GM18505 (cell line): ENCODE measurements around the gene UQCR10.

ENCODE experiments used
- ATAC-seq: cut with Tn5 transposase; IDR thresholded peaks from one replicate; pipeline ENCODE4 v1.9.1; 2021; ENCODE audit not compliant: unreplicated experiment
- POLR2A ChIP-seq: IDR thresholded peaks from 4 replicates; pipeline ENCODE4 v1.6.1; 2011; ENCODE audit warnings: borderline replicate concordance; ENCODE audit not compliant: insufficient read depth, insufficient read length; ENCODE audit errors: extremely low read depth

UQCR10 gene

DNA sequence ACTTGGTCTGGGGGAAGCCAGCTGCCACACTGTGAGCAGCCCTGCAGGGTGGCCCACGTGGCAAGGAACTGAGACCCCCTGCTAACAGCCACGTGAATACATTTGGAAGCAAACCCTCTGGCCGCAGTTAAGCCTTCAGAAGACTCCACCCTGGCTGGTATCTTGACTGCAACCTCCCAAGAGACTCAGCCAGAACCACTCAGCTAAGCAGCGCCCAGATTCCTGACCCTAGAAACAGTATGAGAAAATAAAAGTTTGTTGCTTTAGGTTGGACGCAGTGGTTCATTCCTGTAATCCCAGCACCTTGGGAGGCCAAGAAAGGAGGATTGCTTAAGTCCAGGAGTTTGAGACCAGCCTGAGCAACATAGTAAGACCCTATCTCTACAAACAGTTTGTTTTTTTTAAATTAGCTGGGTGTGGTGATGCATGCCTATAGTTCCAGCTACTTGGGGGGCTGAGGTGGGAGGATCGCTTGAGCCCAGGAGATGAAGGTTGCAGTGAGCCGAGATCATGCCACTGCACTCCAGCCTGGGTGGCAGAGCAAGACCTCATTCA lies 9.0 kb upstream of the UQCR10 start:
- no peak for ATAC-seq
- no peak for TF ChIP-seq POLR2A

DNA sequence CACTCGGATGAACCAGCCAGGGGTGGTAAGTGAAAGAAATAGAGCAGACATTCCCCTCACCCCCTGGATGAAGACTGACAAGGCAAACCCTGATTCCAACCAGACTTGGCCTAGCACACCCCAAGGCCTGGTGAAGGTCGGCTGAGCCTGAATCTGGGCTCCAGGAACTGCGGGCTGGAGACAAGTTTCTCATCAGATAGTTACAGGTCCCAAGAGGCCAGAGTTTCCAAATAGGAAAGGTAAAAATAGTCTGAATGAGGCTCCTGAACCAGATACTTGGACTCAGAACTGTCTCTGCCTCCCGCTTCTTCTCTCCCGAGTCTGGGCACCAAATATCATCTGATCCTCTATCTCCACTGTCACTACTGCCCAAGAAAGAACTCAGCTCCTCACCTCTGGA lies 8.2 kb upstream of the UQCR10 start:
- no peak for ATAC-seq

DNA sequence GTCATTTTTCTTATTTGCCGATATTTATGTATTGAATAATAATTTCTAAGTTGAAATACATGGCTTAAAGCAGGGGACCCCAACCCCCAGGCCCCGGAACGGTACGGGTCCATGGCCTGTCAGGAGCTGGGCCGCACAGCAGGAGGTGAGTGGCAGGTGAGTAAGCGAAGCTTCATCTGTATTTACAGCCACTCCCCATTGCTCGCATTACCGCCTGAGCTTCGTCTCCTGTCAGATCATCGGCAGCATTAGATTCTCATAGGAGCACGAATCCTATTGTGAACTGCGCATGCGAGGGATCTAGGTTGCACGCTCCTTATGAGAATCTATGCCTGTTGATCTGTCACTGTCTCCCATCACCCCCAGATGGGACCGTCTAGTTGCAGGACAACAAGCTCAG lies 4.9 kb upstream of the UQCR10 start:
- no peak for ATAC-seq
- no peak for TF ChIP-seq POLR2A

More for the DNA sequence above, 8.2 kb upstream of the UQCR10 start:
- no peak for TF ChIP-seq POLR2A

DNA sequence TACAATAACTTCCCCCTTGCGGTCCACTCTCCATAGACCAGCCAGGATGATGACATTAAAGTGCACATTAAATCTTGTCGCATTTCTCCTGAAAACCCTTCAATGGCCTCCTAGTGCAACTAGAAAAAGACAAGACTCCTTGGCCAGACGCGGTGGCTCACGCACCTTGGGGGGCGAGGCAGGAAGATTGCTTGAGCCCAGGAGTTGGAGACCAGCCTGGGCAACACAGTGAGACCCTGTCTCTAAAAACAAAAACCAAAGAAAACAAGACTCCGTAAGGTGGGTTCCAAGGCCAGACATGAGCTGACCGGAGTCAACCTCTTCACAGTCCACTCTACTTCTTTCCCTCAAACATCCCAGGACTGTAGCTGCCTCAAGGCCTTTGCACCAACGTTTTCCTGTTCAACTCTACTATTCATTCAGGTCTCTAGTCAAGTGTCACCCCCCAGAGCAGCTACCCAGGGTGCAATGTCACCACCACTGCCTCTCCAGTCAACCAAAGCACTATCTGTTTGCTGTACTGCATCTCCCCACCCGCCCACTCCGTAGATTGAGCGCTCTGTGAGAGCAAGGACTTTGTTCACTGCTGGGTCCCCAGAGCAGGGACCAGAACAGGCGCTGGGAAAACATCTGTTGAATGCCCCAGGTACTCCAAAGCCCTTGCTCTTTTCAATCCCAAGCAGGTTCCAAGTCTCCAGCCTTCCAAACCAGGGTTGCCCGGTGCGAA lies 1.1 kb upstream of the UQCR10 start:
- no peak for TF ChIP-seq POLR2A
- ATAC-seq, result peak; percentile 19

- TF ChIP-seq POLR2A, result peak; percentile 56
- peak; percentile 84 for ATAC-seq
These were observed 468 bp upstream of the UQCR10 start, which contains the start of gene ZMAT5 for GRCh38 chr22:29766632-29767170. Gene ZMAT5, minus strand, starts transcription at chr22:29767007. Its CDS starts 18,463 bp downstream, at chr22:29748544.

DNA sequence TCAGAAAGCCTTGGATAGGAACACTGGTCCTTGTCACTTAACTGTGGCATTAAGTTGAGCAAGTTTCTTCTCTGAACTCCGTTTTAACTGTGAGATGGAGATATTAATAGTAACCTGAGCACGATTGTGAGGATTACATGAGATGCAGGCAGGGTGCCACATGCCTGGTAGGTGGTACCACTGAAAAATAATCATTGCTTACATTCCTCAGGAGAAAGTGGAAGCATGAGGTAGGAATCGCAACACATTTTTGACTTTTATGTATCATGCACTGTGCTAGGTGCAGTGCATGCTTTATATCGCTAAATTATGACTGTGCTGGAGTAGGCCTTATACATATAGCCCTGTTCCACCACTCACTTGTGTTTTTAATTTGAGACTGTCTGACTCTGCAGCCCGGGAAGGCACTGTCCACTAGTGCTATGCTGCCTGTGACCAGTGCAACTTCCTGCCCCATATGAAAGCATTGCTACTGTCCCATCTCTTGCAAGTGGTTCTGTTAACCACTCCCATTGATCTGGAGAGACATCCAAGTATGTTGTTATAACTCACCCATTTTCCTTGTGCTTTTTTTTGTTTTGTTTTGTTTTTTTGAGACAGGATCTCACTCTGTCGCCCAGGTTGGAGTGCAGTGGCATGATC lies 1.0 kb downstream of the UQCR10 start:
- no peak for TF ChIP-seq POLR2A
- no peak for ATAC-seq

- no peak for TF ChIP-seq POLR2A
- ATAC-seq, result no peak
These were observed 2.7 kb downstream of the UQCR10 start for GRCh38 chr22:29769723-29770321.

GRCh38 chr22:29772170-29772641 lies 5.0 kb downstream of the UQCR10 start:
- no peak for ATAC-seq
- no peak for TF ChIP-seq POLR2A

- no peak for ATAC-seq
These were observed 6.1 kb downstream of the UQCR10 start for GRCh38 chr22:29773233-29773632.

GRCh38 chr22:29780220-29780619 lies 13.1 kb downstream of the UQCR10 start:
- no peak for TF ChIP-seq POLR2A
- ATAC-seq, result no peak

More at GRCh38 chr22:29773233-29773632, 6.1 kb downstream of the UQCR10 start:
- no peak for TF ChIP-seq POLR2A

DNA sequence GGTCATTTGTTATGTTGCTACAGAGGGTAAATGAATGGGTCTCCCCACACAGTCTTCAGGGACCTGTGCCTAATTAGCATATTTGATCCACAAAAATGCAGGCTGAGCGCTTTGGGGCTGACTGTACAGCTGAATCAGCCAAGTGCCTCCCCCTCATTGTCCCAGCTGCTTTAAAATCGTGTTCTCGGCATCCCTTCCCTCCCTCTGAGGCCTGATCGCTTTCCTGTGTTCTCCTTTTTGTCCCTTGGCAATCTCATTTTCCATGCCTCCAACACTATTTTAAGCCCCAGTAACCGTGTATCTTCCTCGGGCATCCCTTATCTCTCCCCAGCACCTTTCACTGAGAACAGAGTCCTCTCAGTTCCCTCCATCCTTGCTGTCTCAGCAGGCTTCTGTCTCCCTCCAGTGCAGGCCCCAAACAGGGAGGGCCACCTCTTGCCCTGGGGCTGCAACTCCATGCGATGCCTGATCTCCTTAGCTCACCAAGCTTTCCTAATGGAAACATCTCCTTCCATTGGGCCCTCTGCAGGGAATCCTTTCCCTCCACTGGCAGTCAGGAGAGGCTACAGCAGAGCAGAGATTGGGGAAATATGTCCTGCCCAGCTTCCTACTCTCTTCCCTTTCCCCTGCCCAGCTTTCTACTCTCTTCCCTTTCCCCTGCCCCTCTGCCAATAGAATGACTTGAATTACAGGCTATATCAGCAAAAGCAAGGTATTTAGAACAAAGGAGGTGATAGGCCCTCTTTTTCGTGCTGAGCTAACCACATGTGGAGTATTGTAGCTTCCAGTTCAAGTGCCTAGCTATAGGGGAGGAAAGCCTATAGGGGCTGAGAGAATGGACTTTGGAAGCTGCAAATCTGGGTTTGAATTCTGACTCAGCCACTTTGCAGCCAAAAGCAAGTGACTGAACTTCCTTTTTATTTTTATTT lies 13.8 kb downstream of the UQCR10 start:
- ATAC-seq, result no peak
- no peak for TF ChIP-seq POLR2A
